HL-60 (cell line): ENCODE data around the gene KCNJ14.

ENCODE experiments used
- DNase-seq, 2 experiments: peaks; one replicate each; pipeline ENCODE4 v3.0.0-alpha.2; 2010 to 2020; ENCODE audit warnings: low read depth in 1 of 2, low spot score in 1 of 2
- H3K27ac ChIP-seq: fragments of 250-450 bp; sonication (Bioruptor Pico); replicated peaks from 2 replicates; pipeline ENCODE4 v1.5.1; 2020; ENCODE audit warnings: mild to moderate bottlenecking, moderate library complexity
- H3K27me3 ChIP-seq: fragments of 250-450 bp; sonication (Bioruptor Pico); 2 replicates; pipeline ENCODE4 v1.5.1; 2021; ENCODE audit warnings: mild to moderate bottlenecking, moderate library complexity; ENCODE audit not compliant: insufficient read depth, poor library complexity, severe bottlenecking
- H3K4me3 ChIP-seq: replicated peaks from 2 replicates; pipeline ENCODE4 v1.5.1; 2011; ENCODE audit warnings: mild to moderate bottlenecking, control low read depth, low read length; ENCODE audit not compliant: insufficient read depth
- GABPA ChIP-seq: IDR thresholded peaks from 2 replicates; pipeline ENCODE4 v1.6.1; 2012; ENCODE audit warnings: low read depth
- POLR2AphosphoS5 ChIP-seq: IDR thresholded peaks from 2 replicates; pipeline ENCODE4 v1.6.1; 2012; ENCODE audit warnings: low read depth
- SPI1 ChIP-seq: IDR thresholded peaks from 2 replicates; pipeline ENCODE4 v1.6.1; 2012; ENCODE audit warnings: low read depth, mild to moderate bottlenecking, borderline replicate concordance
- TF ChIP-seq, protein P1 (sequence below): IDR thresholded peaks from 2 replicates; pipeline ENCODE4 v1.6.1; 2012; ENCODE audit warnings: low read depth; ENCODE audit not compliant: insufficient replicate concordance
- TF ChIP-seq, protein P2 (sequence below): IDR thresholded peaks from one replicate; pipeline ENCODE4 v1.5.1; 2011; ENCODE audit warnings: low read length, control low read depth, inconsistent platforms; ENCODE audit not compliant: insufficient read depth

Gene KCNJ14

DNA sequence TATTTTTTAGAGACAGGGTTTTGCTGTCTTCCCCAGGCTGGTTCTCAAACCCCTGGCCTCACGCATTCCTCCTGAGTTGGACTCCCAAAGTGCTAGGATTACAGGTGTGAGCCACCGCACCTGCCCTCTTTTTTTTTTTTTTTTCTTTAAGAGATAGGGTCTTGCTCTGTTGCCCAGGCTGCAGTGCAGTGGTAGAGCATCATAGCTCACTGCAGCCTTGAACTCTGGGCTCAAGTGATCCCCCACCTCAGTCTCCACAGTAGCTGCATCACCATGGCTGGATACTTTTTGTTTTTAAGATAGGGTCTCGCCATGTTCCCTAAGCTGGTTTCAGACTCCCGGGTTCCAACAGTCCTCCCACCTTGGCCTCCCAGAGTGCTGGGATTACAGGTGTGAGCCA, 1.5 kb downstream of the KCNJ14 start:
- Histone ChIP-seq H3K4me3 (no peak overlapping the region), H3K27ac (no peak overlapping the region), H3K27me3 (no peaks in the 10 kb centered on the region)
- no peak for DNase-seq
- TF ChIP-seq SPI1 (no peak), POLR2AphosphoS5 (no peak), GABPA (no peak)
- TF ChIP-seq, protein P1, sequence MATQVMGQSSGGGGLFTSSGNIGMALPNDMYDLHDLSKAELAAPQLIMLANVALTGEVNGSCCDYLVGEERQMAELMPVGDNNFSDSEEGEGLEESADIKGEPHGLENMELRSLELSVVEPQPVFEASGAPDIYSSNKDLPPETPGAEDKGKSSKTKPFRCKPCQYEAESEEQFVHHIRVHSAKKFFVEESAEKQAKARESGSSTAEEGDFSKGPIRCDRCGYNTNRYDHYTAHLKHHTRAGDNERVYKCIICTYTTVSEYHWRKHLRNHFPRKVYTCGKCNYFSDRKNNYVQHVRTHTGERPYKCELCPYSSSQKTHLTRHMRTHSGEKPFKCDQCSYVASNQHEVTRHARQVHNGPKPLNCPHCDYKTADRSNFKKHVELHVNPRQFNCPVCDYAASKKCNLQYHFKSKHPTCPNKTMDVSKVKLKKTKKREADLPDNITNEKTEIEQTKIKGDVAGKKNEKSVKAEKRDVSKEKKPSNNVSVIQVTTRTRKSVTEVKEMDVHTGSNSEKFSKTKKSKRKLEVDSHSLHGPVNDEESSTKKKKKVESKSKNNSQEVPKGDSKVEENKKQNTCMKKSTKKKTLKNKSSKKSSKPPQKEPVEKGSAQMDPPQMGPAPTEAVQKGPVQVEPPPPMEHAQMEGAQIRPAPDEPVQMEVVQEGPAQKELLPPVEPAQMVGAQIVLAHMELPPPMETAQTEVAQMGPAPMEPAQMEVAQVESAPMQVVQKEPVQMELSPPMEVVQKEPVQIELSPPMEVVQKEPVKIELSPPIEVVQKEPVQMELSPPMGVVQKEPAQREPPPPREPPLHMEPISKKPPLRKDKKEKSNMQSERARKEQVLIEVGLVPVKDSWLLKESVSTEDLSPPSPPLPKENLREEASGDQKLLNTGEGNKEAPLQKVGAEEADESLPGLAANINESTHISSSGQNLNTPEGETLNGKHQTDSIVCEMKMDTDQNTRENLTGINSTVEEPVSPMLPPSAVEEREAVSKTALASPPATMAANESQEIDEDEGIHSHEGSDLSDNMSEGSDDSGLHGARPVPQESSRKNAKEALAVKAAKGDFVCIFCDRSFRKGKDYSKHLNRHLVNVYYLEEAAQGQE: no peak
- TF ChIP-seq, protein P2, sequence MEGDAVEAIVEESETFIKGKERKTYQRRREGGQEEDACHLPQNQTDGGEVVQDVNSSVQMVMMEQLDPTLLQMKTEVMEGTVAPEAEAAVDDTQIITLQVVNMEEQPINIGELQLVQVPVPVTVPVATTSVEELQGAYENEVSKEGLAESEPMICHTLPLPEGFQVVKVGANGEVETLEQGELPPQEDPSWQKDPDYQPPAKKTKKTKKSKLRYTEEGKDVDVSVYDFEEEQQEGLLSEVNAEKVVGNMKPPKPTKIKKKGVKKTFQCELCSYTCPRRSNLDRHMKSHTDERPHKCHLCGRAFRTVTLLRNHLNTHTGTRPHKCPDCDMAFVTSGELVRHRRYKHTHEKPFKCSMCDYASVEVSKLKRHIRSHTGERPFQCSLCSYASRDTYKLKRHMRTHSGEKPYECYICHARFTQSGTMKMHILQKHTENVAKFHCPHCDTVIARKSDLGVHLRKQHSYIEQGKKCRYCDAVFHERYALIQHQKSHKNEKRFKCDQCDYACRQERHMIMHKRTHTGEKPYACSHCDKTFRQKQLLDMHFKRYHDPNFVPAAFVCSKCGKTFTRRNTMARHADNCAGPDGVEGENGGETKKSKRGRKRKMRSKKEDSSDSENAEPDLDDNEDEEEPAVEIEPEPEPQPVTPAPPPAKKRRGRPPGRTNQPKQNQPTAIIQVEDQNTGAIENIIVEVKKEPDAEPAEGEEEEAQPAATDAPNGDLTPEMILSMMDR: no peak

DNA sequence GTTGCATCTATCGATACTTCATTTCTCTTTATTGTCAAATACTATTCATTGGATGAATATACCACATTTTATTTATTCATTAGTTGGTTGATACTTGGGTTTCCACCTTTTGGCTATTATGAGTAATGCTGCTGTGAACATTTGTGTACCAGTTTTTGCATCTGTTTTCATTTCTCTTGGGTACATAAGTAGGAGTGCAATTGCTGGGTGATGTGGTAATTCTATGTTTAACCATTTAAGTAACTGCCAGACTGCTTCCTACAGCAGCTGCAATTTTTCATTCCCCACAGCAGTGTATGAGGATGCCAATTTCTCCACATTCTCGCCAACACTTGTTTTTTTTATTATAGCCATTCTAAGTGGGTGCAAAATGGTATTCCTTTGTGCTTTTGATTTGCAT, 2.6 kb downstream of the KCNJ14 start:
- DNase-seq: peak in 1 of 2 experiments; percentile 25
- Histone ChIP-seq H3K27ac (no peak overlapping the region), H3K4me3 (no peak overlapping the region), H3K27me3 (no peaks in the 10 kb centered on the region)
- TF ChIP-seq POLR2AphosphoS5: no peak
- TF ChIP-seq, protein P2: no peak
- no peak for TF ChIP-seq GABPA

DNA sequence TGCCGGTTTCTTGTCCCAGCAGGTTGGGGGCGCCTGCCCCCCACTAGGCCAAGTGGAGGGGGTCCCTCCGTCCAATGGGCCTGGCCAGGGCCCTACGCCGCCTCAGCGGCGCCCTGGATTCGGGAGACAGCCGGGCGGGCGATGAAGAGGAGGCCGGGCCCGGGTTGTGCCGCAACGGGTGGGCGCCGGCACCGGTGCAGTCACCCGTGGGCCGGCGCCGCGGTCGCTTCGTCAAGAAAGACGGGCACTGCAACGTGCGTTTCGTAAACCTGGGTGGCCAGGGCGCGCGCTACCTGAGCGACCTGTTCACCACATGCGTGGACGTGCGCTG, 6.2 kb downstream of the KCNJ14 start:
- TF ChIP-seq, protein P2: no peak
- TF ChIP-seq, protein P1: no peak
- no peak for TF ChIP-seq GABPA
- TF ChIP-seq POLR2AphosphoS5: no peak
- TF ChIP-seq SPI1: no peak

DNA sequence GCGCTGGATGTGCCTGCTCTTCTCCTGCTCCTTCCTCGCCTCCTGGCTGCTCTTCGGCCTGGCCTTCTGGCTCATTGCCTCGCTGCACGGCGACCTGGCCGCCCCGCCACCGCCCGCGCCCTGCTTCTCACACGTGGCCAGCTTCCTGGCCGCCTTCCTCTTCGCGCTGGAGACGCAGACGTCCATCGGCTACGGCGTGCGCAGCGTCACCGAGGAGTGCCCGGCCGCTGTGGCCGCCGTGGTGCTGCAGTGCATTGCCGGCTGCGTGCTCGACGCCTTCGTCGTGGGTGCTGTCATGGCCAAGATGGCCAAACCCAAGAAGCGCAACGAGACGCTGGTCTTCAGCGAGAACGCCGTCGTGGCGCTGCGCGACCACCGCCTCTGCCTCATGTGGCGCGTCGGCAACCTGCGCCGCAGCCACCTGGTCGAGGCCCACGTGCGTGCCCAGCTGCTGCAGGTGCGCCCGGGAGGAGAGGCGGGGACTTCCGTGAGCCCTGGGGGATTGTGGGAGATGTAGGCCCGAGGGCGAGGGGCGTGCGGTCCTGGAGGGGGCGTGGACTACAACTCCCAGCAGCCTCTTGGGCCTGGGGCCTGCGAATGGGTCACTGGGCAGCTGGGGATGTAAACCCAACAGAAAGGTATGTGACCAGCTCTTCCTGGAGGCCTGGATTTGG, 6.7 kb downstream of the KCNJ14 start:
- no peak for DNase-seq
- TF ChIP-seq SPI1 (no peak), POLR2AphosphoS5 (no peak; the same call in 1 of the 2 replicates), GABPA (no peak)
- TF ChIP-seq, protein P2: no peak
- TF ChIP-seq, protein P1: no peak
- H3K27ac ChIP-seq: no peak overlapping the region
- no peaks in the 10 kb centered on the region for H3K27me3 ChIP-seq
- no peak overlapping the region for H3K4me3 ChIP-seq

More for the DNA sequence above, 6.2 kb downstream of the KCNJ14 start:
- Histone ChIP-seq H3K27ac (no peak overlapping the region), H3K4me3 (no peak overlapping the region), H3K27me3 (no peaks in the 10 kb centered on the region)
- DNase-seq: no peak
